AG04449 (cell line): ENCODE results near the gene LINGO3.

Experiments
- CTCF ChIA-PET: fragments of 350-600 bp; formaldehyde crosslinking; extraction: SDS; loops from one replicate; lab custom pipeline; 2021; ENCODE audit warnings: antibody characterized with exemption; lab: Yijun Ruan, JAX
- POLR2A ChIA-PET: fragments of 400-600, 350-600 bp; formaldehyde crosslinking; extraction: SDS; loops from one replicate; lab custom pipeline; 2020; ENCODE audit warnings: antibody characterized with exemption, inconsistent platforms; lab: Yijun Ruan, JAX
- DNase-seq: peaks from one replicate; pipeline ENCODE4 v3.0.0-alpha.2; 2010; ENCODE audit warnings: low read depth, low spot score
- H3K4me3 ChIP-seq: 2 replicates; pipeline ENCODE4 v1.5.1; 2011; ENCODE audit warnings: low read depth, mild to moderate bottlenecking, control low read depth, low read length
- CTCF ChIP-seq: IDR thresholded peaks from one replicate; pipeline ENCODE4 v1.5.1; 2011; ENCODE audit warnings: mild to moderate bottlenecking, moderate library complexity, low read length, control low read depth, inconsistent platforms; ENCODE audit not compliant: insufficient read depth; ENCODE audit errors: missing control alignments

The LINGO3 gene

GRCh38 chr19:2300533-2300932 is 7.4 kb downstream of the LINGO3 start:
- TF ChIP-seq CTCF, result no peak
- H3K4me3 ChIP-seq, result no peak overlapping the region
- CTCF ChIA-PET, result no interaction called here
- POLR2A ChIA-PET, result no interaction called here
- no peak for DNase-seq

- ChIA-PET CTCF (interaction anchor here (1.3 to 3.1 kb wide), 4 partner anchors 11 to 60 kb away, joined by 3 to 17 read pairs (median 9); partner anchors contain the start of gene PLEKHJ1), POLR2A (no interaction called here)
- DNase-seq, result no peak
- H3K4me3 ChIP-seq, result no peak overlapping the region
- TF ChIP-seq CTCF, result no peak
Observed at GRCh38 chr19:2296141-2296540, 11.8 kb downstream of the LINGO3 start.

- no peak for DNase-seq
- TF ChIP-seq CTCF, result no peak
- H3K4me3 ChIP-seq, result peak overlapping the region; percentile 32
- POLR2A ChIA-PET, result no interaction called here
- CTCF ChIA-PET, result interaction anchor here (0.6 to 3.1 kb wide), 7 partner anchors 11 to 342 kb away, joined by 3 to 17 read pairs (median 3); no protein-coding TSS in a partner anchor
Observed at GRCh38 chr19:2294687-2295335, 13.1 kb downstream of the LINGO3 start.

GRCh38 chr19:2291185-2291751 is 16.7 kb downstream of the LINGO3 start:
- CTCF ChIA-PET, result interaction anchor here (0.7 to 1.1 kb wide), 3 partner anchors 11 to 24 kb away, joined by 3 to 5 read pairs (median 3); no protein-coding TSS in a partner anchor
- POLR2A ChIA-PET, result no interaction called here
- peak overlapping the region; percentile 1; the same call in 1 of the 2 replicates for H3K4me3 ChIP-seq
- DNase-seq, result no peak
- no peak for TF ChIP-seq CTCF

- CTCF ChIA-PET, result interaction anchor here (0.7 to 1.1 kb wide), 2 partner anchors 12 to 17 kb away, joined by 3 to 5 read pairs; no protein-coding TSS in a partner anchor
- no peak for DNase-seq
- H3K4me3 ChIP-seq, result no peak overlapping the region; the same call in 1 of the 2 replicates
- TF ChIP-seq CTCF, result no peak
- POLR2A ChIA-PET, result no interaction called here
Observed at GRCh38 chr19:2290441-2291184, 17.3 kb downstream of the LINGO3 start.
